Glomerular visceral epithelial cell (primary cell): ENCODE results near the gene BTG2.

Source experiments
- DNase-seq: peaks from one replicate; pipeline ENCODE4 v3.0.0-alpha.2; 2016; ENCODE audit errors: extremely low spot score

BTG2 gene

GRCh38 chr1:203342192-203342940 is 37.0 kb downstream of the BTG2 start:
- DNase-seq: peak; percentile 47

GRCh38 chr1:203343956-203344754 is 38.8 kb downstream of the BTG2 start:
- no peak for DNase-seq

- DNase-seq: no peak
Measured at GRCh38 chr1:203346060-203346768, 40.9 kb downstream of the BTG2 start.

- no peak for DNase-seq
Measured at GRCh38 chr1:203346769-203347102, 41.4 kb downstream of the BTG2 start.

GRCh38 chr1:203349166-203349565 is 43.8 kb downstream of the BTG2 start:
- no peak for DNase-seq

- no peak for DNase-seq
Measured at GRCh38 chr1:203349773-203350524, 44.6 kb downstream of the BTG2 start.

- no peak for DNase-seq
Measured at GRCh38 chr1:203351037-203351625, 45.8 kb downstream of the BTG2 start, which contains the start of gene FMOD. Gene FMOD, minus strand, starts transcription at chr1:203351122. Its CDS starts 2,852 bp downstream, at chr1:203348270.

- no peak for DNase-seq
Measured at GRCh38 chr1:203353486-203353885, 48.2 kb downstream of the BTG2 start.

- no peak for DNase-seq
Measured at GRCh38 chr1:203354246-203354645, 48.9 kb downstream of the BTG2 start.

GRCh38 chr1:203359010-203359571 is 53.8 kb downstream of the BTG2 start:
- no peak for DNase-seq
